H1 (cell line): ENCODE measurements around the gene LRRC56.

Experiments
- EP300 ChIP-seq, 2 experiments: IDR thresholded peaks; 1 replicate in 1 of 2; 2 replicates in 1 of 2; pipeline ENCODE4 v1.6.1; 2011 to 2012; ENCODE audit warnings: low read depth in 2 of 2, low read length in 2 of 2, mild to moderate bottlenecking in 2 of 2, borderline replicate concordance in 1 of 2, inconsistent platforms in 1 of 2, moderate library complexity in 1 of 2
- EZH2 ChIP-seq: fragments of 200-600 bp; sonication (generic); IDR thresholded peaks from 2 replicates; pipeline ENCODE4 v1.7.1; 2012; ENCODE audit warnings: low read depth, mild to moderate bottlenecking, moderate library complexity, low read length, inconsistent platforms; ENCODE audit not compliant: severe bottlenecking
- POLR2A ChIP-seq, 2 experiments: IDR thresholded peaks; 1 replicate in 1 of 2; 2 replicates in 1 of 2; pipeline ENCODE4 v1.6.1; 2011; ENCODE audit warnings: low read depth in 2 of 2, low read length in 2 of 2, mild to moderate bottlenecking in 2 of 2; ENCODE audit errors: control extremely low read depth in 1 of 2
- RAD21 ChIP-seq, 2 experiments: IDR thresholded peaks in 1 of 2; conservative IDR thresholded peaks in 1 of 2; 2 replicates each; pipeline ENCODE4 v1.6.1; 2011; ENCODE audit warnings: low read depth in 2 of 2, low read length in 2 of 2, improper control_type of control experiment in 1 of 2, inconsistent platforms in 1 of 2, mild to moderate bottlenecking in 1 of 2, moderate library complexity in 1 of 2
- SP2 ChIP-seq: IDR thresholded peaks from 2 replicates; pipeline ENCODE4 v1.6.1; 2012; ENCODE audit warnings: mild to moderate bottlenecking, low read length, inconsistent platforms
- SP4 ChIP-seq: IDR thresholded peaks from 2 replicates; pipeline ENCODE4 v1.6.1; 2012; ENCODE audit warnings: low read length, inconsistent platforms
- SRF ChIP-seq: IDR thresholded peaks from 2 replicates; pipeline ENCODE4 v1.6.1; 2011; ENCODE audit warnings: mild to moderate bottlenecking, low read depth, low read length, moderate library complexity
- TF ChIP-seq, protein P1 (sequence below), 3 experiments: IDR thresholded peaks; 1 replicate in 2 of 3; 2 replicates in 1 of 3; pipeline versions ENCODE4 v1.5.1 to v1.6.1; 2011; ENCODE audit warnings: low read length in 3 of 3, mild to moderate bottlenecking in 3 of 3, inconsistent platforms in 2 of 3, low read depth in 1 of 3, moderate library complexity in 1 of 3; ENCODE audit not compliant: insufficient read depth in 1 of 3; ENCODE audit errors: control extremely low read depth in 1 of 3

DNA sequence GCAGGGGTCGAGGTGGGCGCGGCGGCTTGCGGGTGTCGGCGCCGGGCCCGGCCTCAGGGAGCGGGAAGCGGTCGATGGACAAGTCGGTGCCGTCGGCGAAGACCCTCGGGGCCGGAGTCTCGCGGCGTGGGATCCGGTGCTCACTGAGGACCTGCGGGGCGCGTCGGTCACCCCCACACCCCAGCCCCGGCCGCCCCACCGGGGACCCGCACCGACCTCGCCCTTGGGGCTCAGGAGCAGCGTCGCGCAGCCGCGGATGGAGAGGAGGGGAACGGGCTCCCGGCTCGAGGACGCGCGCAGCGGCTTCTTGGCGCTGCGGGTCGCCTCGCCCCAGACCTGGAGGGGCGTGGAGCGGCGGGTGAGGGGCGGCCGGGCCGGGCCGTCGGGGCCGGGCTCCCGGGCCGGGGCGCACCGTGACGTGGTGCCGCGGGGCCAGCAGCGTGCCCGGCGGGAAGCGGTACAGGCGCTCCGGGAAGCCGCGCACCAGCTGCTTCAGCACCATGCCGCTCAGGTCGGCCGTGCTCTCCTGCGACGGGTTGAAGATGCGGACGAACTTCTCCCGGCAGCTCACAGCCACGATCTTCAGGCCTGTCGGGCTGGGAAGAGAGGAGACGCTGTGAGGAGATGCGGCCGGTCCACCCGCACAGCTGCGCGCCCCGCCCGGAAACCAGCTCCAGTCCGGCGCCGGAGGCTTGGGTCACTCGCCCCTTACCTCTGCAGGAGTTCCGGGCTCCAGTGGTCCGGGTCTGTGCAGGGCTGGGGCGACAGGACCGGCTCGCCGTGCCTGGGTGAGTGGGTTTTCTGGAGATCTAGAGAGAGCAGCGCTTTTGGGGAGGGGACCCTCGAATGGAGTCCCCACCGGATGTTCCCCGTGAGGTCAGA, 18.7 kb downstream of the LRRC56 start:
- no peak for TF ChIP-seq EP300 (IDR thresholded peaks at IDR 0.05; ENCODE audit: borderline replicate concordance in 1 of 2, low read depth in 2 of 2, low read length in 2 of 2)
- TF ChIP-seq, protein P1, sequence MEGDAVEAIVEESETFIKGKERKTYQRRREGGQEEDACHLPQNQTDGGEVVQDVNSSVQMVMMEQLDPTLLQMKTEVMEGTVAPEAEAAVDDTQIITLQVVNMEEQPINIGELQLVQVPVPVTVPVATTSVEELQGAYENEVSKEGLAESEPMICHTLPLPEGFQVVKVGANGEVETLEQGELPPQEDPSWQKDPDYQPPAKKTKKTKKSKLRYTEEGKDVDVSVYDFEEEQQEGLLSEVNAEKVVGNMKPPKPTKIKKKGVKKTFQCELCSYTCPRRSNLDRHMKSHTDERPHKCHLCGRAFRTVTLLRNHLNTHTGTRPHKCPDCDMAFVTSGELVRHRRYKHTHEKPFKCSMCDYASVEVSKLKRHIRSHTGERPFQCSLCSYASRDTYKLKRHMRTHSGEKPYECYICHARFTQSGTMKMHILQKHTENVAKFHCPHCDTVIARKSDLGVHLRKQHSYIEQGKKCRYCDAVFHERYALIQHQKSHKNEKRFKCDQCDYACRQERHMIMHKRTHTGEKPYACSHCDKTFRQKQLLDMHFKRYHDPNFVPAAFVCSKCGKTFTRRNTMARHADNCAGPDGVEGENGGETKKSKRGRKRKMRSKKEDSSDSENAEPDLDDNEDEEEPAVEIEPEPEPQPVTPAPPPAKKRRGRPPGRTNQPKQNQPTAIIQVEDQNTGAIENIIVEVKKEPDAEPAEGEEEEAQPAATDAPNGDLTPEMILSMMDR (IDR thresholded peaks at IDR 0.05; ENCODE audit: control extremely low read depth in 1 of 3, insufficient read depth in 1 of 3, low read depth in 1 of 3, low read length in 3 of 3), result no peak
- no peak for TF ChIP-seq RAD21 (IDR thresholded peaks at IDR 0.05 in 1 of 2, conservative IDR thresholded peaks at IDR 0.05 in 1 of 2; ENCODE audit: low read depth in 2 of 2, low read length in 2 of 2)
- TF ChIP-seq SP4, result no peak
- peak; percentile 74 for TF ChIP-seq EZH2
- TF ChIP-seq SRF, result no peak
- no peak for TF ChIP-seq POLR2A (IDR thresholded peaks at IDR 0.05; ENCODE audit: control extremely low read depth in 1 of 2, low read depth in 2 of 2, low read length in 2 of 2)
- TF ChIP-seq SP2, result no peak
